ENCODE results near the gene UBAC1.
A peak's percentile ranks its signal among the peaks of the same experiment; 100 is the strongest.

UBAC1 gene

DNA sequence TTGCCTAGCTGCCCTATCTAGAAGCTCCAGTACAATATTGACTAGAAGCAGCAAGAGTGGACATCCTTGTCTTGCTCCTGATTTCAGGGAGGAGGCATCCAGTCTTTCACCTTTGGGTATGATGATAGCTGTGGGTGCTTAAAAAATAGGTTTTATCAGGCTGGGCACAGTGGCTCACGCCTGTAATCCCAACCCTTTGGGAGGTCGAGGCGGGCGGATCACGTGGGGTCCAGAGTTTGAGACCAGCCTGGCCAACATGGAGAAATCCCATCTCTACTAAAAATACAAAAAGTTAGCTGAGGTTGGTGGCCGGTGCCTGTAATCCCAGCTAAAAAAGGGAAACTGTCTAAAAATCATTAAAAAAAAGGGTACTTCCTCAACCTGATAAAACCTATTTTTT is 51.8 kb downstream of the UBAC1 start:
- no peak for DNase-seq (ENCODE audit: low spot score)
- TF ChIP-seq, protein P1, sequence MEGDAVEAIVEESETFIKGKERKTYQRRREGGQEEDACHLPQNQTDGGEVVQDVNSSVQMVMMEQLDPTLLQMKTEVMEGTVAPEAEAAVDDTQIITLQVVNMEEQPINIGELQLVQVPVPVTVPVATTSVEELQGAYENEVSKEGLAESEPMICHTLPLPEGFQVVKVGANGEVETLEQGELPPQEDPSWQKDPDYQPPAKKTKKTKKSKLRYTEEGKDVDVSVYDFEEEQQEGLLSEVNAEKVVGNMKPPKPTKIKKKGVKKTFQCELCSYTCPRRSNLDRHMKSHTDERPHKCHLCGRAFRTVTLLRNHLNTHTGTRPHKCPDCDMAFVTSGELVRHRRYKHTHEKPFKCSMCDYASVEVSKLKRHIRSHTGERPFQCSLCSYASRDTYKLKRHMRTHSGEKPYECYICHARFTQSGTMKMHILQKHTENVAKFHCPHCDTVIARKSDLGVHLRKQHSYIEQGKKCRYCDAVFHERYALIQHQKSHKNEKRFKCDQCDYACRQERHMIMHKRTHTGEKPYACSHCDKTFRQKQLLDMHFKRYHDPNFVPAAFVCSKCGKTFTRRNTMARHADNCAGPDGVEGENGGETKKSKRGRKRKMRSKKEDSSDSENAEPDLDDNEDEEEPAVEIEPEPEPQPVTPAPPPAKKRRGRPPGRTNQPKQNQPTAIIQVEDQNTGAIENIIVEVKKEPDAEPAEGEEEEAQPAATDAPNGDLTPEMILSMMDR (IDR thresholded peaks at IDR 0.05; ENCODE audit: borderline replicate concordance, control extremely low read depth, extremely low read depth, insufficient read depth, missing control alignments): no peak
- in situ Hi-C loops (cut with MboI; ENCODE audit: low sequenced_read_pairs, unreplicated experiment): no loop called here

DNA sequence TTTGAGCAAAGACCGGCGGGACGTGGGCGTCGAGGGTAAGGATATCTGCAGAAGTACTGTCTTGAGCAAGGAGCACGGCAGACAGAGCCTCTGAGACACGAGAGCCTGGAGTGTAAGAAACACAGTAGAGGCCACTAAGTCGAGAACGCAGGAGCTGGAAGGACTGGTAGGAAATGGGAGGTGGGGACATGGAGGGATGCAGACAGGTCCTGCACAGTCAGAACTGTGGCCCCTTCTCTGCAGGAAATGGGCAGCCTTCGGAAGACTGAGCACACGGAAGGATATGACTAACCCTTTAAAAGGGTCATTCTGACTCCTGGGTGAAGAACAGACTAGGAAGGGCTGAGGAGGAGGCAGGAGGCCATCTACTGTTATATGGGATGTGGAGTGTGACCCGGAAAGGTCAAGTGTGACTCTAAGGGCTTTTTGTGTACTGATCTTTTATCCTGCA is 52.4 kb downstream of the UBAC1 start:
- no peak for DNase-seq (ENCODE audit: low spot score)
- TF ChIP-seq, protein P1 (IDR thresholded peaks at IDR 0.05; ENCODE audit: borderline replicate concordance, control extremely low read depth, extremely low read depth, insufficient read depth, missing control alignments): no peak
- in situ Hi-C loops (cut with MboI; ENCODE audit: low sequenced_read_pairs, unreplicated experiment): no loop called here

DNA sequence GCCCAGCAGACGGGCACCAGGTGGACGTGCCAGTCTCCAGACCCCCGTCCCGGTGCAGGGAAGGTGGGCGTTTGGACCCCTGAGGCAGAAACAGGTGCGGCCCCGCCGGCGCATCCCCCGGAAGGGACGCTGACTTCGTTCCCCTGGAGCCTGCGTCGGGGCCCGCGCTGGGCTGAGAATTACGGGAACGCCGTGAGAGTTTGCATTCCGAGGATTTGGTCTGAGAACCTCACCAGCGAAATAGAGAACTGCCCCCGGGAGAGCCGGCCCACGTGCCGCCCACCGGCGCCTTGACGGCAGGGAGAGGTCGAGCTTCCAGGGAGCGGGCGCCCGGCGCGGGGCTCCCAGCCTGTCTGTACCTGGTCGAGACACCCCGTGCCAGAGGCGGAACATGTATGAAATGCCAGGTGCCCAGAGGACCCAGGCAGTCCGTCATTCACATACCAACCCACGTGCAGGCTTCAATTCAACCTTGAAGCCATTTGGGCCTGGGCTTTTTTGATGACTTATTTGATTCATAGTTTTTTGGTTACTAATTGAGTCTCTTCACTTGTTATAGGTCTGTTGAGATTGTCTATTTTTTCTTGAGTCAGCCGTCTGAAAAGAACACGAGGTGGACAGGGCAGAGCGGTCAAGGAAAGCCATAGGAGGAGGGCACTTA is 53.0 kb downstream of the UBAC1 start:
- TF ChIP-seq, protein P1 (IDR thresholded peaks at IDR 0.05; ENCODE audit: borderline replicate concordance, control extremely low read depth, extremely low read depth, insufficient read depth, missing control alignments): no peak
- no peak for DNase-seq (ENCODE audit: low spot score)
- in situ Hi-C loops (cut with MboI; ENCODE audit: low sequenced_read_pairs, unreplicated experiment): no loop called here

DNA sequence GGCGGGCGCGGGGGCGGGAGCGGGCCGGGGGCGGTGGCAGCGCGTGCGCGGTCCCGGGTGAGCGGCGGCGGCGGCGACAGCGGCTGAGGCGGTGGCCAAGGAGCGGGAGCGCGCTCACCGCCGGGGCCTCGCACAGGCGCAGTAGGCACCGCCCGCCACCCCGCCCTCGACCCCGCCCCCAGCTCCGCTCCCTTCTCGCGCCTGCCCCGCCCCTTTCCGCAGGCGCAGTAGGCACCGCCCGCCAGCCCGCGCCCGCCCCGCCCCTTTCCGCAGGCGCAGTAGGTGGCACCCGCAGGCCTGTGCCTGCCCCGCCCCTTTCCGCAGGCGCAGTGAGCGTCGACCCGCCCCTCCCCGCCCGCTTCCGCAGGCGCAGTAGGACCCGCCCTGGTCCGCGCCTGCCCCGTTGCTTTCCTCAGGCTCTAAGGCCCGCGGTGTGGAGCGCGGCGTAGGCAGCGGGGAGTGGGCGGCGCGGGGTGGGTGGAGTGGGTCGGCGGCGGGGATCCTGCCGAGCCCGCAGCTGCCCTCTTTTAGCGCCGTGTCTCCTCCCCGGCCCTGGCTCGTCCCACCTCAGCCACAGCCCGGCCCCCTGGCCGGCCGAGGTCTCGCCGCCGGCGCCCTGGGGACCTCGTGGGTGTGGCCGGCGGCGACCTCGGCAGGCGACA is 53.6 kb downstream of the UBAC1 start, which contains the start of gene CAMSAP1:
CAMSAP1 (minus strand) TSS at position 116 of the 662 bp plus-strand sequence. CDS start 387 bp downstream, outside the sequence.
- DNase-seq (ENCODE audit: low spot score): peak; percentile 97
- in situ Hi-C loops (cut with MboI; ENCODE audit: low sequenced_read_pairs, unreplicated experiment): no loop called here
- TF ChIP-seq, protein P1 (IDR thresholded peaks at IDR 0.05; ENCODE audit: borderline replicate concordance, control extremely low read depth, extremely low read depth, insufficient read depth, missing control alignments): no peak

DNA sequence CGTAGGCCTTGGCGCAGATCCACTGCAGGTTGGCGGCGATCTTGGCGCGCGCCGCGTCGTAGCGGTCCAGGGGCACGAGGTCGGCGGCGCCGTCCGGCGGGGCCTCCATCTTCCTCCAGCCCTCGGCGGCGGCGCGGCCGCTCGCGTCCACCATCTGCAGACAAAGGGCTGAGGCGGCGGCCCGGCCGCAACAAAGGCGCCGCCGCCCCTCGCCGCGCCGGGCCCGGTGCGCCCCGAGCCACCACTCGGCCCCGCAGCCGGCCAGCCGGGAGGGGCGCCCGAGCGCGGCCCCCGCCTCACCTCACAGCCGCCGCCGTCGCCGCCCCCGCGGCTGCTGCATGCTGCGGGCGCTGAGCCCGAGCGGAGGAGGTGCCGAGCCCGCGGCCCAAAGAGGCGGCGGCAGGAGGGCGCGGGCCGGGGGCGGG is 54.2 kb downstream of the UBAC1 start:
- DNase-seq (ENCODE audit: low spot score): peak; percentile 64
- TF ChIP-seq, protein P1 (IDR thresholded peaks at IDR 0.05; ENCODE audit: borderline replicate concordance, control extremely low read depth, extremely low read depth, insufficient read depth, missing control alignments): no peak
- in situ Hi-C loops (cut with MboI; ENCODE audit: low sequenced_read_pairs, unreplicated experiment): no loop called here

DNA sequence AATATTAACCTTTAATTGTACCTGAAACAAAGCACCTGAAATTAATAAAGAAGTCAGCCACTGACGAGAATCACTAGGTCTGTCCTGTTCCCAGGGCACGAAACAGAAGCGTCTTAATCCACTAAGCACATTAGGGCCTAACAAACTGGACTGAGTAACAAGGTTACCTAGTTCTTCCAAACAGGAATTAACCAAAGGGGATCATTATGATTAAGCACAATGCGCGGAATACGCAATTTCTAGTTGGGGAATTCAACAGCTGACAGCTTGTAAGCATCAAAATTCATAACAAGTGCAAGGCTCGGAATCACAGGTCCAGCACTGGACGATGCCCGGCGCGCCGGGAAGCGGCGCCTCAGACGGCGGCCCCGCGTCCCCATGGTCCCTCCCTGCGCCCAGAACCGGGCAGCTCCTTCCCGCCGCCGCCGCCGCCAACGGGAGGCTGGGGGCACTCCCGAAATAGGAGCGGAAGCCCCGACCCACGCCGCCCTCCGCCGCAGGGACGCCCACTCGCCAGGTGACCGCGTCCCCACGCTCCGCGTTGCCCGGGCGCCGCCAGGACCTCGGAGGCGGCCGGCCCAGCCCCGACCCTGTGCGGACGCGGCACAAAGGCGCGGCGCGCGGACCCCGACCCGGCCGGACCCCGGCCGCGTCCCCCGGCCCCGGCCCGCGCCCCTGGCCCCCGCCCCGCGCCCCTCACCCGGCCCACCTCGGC is 54.7 kb downstream of the UBAC1 start:
- TF ChIP-seq, protein P1 (IDR thresholded peaks at IDR 0.05; ENCODE audit: borderline replicate concordance, control extremely low read depth, extremely low read depth, insufficient read depth, missing control alignments): no peak
- peak; percentile 41 for DNase-seq (ENCODE audit: low spot score)
- in situ Hi-C loops (cut with MboI; ENCODE audit: low sequenced_read_pairs, unreplicated experiment): no loop called here
